GM12878 (cell line): ENCODE measurements around the gene PIMREG. TPM values are rescaled to one million over a fixed set of nuclear protein-coding genes. Genes with fewer than 3 reads are reported as not detected.

ENCODE experiments used
- ATAC-seq: fragments of 200-7000 bp; cut with Tn5 transposase; 3 replicates; pipeline ENCODE4 v1.9.1; 2020; ENCODE audit warnings: mild to moderate bottlenecking, moderate library complexity
- BruUV-seq: library from RNA; stranded (reverse); fragments of 400-500 nt; replicated peaks from 2 replicates; lab custom pipeline; 2021; lab: Mats Ljungman, UMichigan
- CTCF ChIA-PET: fragments of 300-600 bp; sonication (Branson Sonifier 250); formaldehyde crosslinking; extraction: SDS; loops from one replicate; lab custom pipeline; 2021; ENCODE audit warnings: inconsistent platforms; lab: Yijun Ruan, JAX
- POLR2A ChIA-PET: fragments of 350-600 bp; formaldehyde crosslinking; extraction: SDS; loops from one replicate; lab custom pipeline; 2021; ENCODE audit warnings: inconsistent platforms; lab: Charles Lee
- RAD21 ChIA-PET: fragments of 300-600 bp; sonication (Branson Sonifier 250); formaldehyde crosslinking; loops from one replicate; lab custom pipeline; 2023; ENCODE audit warnings: antibody characterized with exemption; ENCODE audit not compliant: unreplicated experiment; lab: Charles Lee
- SMC1A ChIA-PET: fragments of 300-600 bp; sonication (Branson Sonifier 250); formaldehyde crosslinking; loops from one replicate; lab custom pipeline; 2023; ENCODE audit not compliant: unreplicated experiment, uncharacterized antibody; lab: Charles Lee
- DNase-seq: peaks from one replicate; pipeline ENCODE4 v3.0.0-alpha.2; 2011; ENCODE audit warnings: low read depth, low spot score
- FAIRE-seq: peaks from 3 replicates; lab custom pipeline; 2011; peaks lifted over from hg19 to GRCh38; lab: Jason Lieb, UNC
- H2AFZ ChIP-seq: 2 replicates; pipeline ENCODE4 v1.6.0; 2011; ENCODE audit warnings: low read depth, low read length, control low read depth; ENCODE audit not compliant: control insufficient read depth
- H3K27ac ChIP-seq: 2 replicates; pipeline ENCODE4 v1.5.1; 2011; ENCODE audit warnings: control low read depth; ENCODE audit not compliant: control insufficient read depth, insufficient read depth
- H3K27me3 ChIP-seq, 2 experiments: replicated peaks in 1 of 2; 2 replicates each; pipeline versions ENCODE4 v1.6.0 to v1.6.1; 2011; ENCODE audit warnings: low read length in 1 of 2; ENCODE audit not compliant: control insufficient read depth in 2 of 2, insufficient read depth in 2 of 2
- H3K36me3 ChIP-seq, 2 experiments: 2 replicates each; pipeline ENCODE4 v1.5.1; 2011; ENCODE audit warnings: low read length in 1 of 2; ENCODE audit not compliant: control insufficient read depth in 2 of 2, insufficient read depth in 2 of 2
- H3K4me1 ChIP-seq: 2 replicates; pipeline ENCODE4 v1.6.1; 2011; ENCODE audit warnings: mild to moderate bottlenecking, low read length, moderate library complexity, mixed read lengths; ENCODE audit not compliant: control insufficient read depth, insufficient read depth
- H3K4me2 ChIP-seq: 2 replicates; pipeline ENCODE4 v1.6.0; 2011; ENCODE audit warnings: control low read depth; ENCODE audit not compliant: control insufficient read depth, insufficient read depth
- H3K4me3 ChIP-seq: fragments of 200-600 bp; sonication (generic); 2 replicates; pipeline ENCODE4 v1.5.1; 2016
- H3K79me2 ChIP-seq: 2 replicates; pipeline ENCODE4 v1.6.0; 2011; ENCODE audit warnings: low read length; ENCODE audit not compliant: control insufficient read depth, insufficient read depth
- H3K9ac ChIP-seq: 2 replicates; pipeline ENCODE4 v1.8.0; 2011; ENCODE audit warnings: low read length, control low read depth, mixed read lengths; ENCODE audit not compliant: control insufficient read depth, insufficient read depth
- H3K9me3 ChIP-seq: replicated peaks from 3 replicates; pipeline ENCODE4 v1.5.1; 2011; ENCODE audit warnings: mild to moderate bottlenecking, low read length; ENCODE audit not compliant: control insufficient read depth, insufficient read depth
- H4K20me1 ChIP-seq: 2 replicates; pipeline ENCODE4 v1.6.0; 2011; ENCODE audit not compliant: control insufficient read depth, insufficient read depth
- ATF3 ChIP-seq: IDR thresholded peaks from 2 replicates; pipeline ENCODE4 v1.6.1; 2011; ENCODE audit warnings: low read depth, mild to moderate bottlenecking, low read length, moderate library complexity, borderline replicate concordance; ENCODE audit errors: extremely low read depth
- CHD1 ChIP-seq: IDR thresholded peaks from 2 replicates; pipeline ENCODE4 v1.6.1; 2012; ENCODE audit warnings: low read depth, low read length, improper control_type of control experiment
- DPF2 ChIP-seq: fragments of 450-650 bp; IDR thresholded peaks from 2 replicates; pipeline ENCODE4 v1.6.1; 2017; ENCODE audit warnings: mild to moderate bottlenecking
- E2F4 ChIP-seq: IDR thresholded peaks from 2 replicates; pipeline ENCODE4 v1.6.1; 2012; ENCODE audit warnings: low read depth, low read length, improper control_type of control experiment
- FOXM1 ChIP-seq: IDR thresholded peaks from 2 replicates; pipeline ENCODE4 v1.6.1; 2012; ENCODE audit warnings: low read depth, mild to moderate bottlenecking, inconsistent platforms, low read length, moderate library complexity
- MTA2 ChIP-seq: fragments of 450-650 bp; IDR thresholded peaks from 2 replicates; pipeline ENCODE4 v1.6.1; 2016; ENCODE audit warnings: low read depth, mild to moderate bottlenecking, moderate library complexity
- SRF ChIP-seq, 2 experiments: IDR thresholded peaks; 2 replicates each; pipeline ENCODE4 v1.6.1; 2011; ENCODE audit warnings: low read depth in 2 of 2, low read length in 2 of 2, mild to moderate bottlenecking in 1 of 2, moderate library complexity in 1 of 2
- USF1 ChIP-seq: IDR thresholded peaks from 2 replicates; pipeline ENCODE4 v1.6.1; 2011; ENCODE audit warnings: borderline replicate concordance, low read depth, mild to moderate bottlenecking, moderate library complexity, mixed read lengths, low read length; ENCODE audit not compliant: insufficient read depth; ENCODE audit errors: extremely low read length
- ZNF622 ChIP-seq: fragments of 450-650 bp; IDR thresholded peaks from 2 replicates; pipeline ENCODE4 v1.6.1; 2017; ENCODE audit warnings: mild to moderate bottlenecking, inconsistent platforms
- WGBS: methylation state at CpG from one replicate; pipeline ENCODE4 v1.1.6; 2016; ENCODE audit warnings: low lambda C conversion rate; ENCODE audit not compliant: insufficient replicate concordance, insufficient coverage; ENCODE audit errors: missing lambda C conversion rate; 5-methylcytosine and 5-hydroxymethylcytosine counted together
- in situ Hi-C: fragments of 300-500 bp; cut with MboI; formaldehyde crosslinking; loops from 9 replicates; pipeline ENCODE4 v1.14.3; 2018; ENCODE audit warnings: mixed read lengths
- intact Hi-C: fragments of 100-400 bp; cut with micrococcal nuclease; formaldehyde crosslinking; loops from one replicate; pipeline ENCODE4 v1.14.2; 2022; ENCODE audit not compliant: unreplicated experiment
- polyA plus RNA-seq, 11 experiments: library from polyadenylated mRNA; depleted of rRNA in 4 of 11; unstranded in 6 of 11; stranded (reverse) in 5 of 11; fragments of >200 nt; fragmentation: Nextera tagmentation in 4 of 11; fragmentation: Illumina TruSeq in 1 of 11; extraction: Ambion mirVana in 4 of 11; extraction: Trizol in 1 of 11; gene quantifications; 1 replicate in 1 of 11; 2 replicates in 10 of 11; pipeline versions ENCODE4 v1.2.1 to v1.2.3, GENCODE V29; 2011 to 2016; ENCODE audit warnings: inconsistent platforms in 2 of 11, missing spikeins in 2 of 11, low read depth in 1 of 11
- total RNA-seq, 4 experiments: library from RNA; depleted of rRNA in 3 of 4; stranded (reverse); fragments of >200 nt in 3 of 4; fragmentation: Illumina TruSeq in 1 of 4; extraction: Trizol in 1 of 4; gene quantifications; 2 replicates each; pipeline versions ENCODE4 v1.2.1 to v1.2.3, GENCODE V29; 2013 to 2021

Gene PIMREG
- total and polyA plus RNA-seq, 10 of the 15 experiments (the other 5 are each of a cell fraction or from before 2014, with no cell fraction given): 2.8 to 35.8 (median 25.2) TPM

- Histone ChIP-seq H4K20me1 (no peaks in the 10 kb centered on the region), H3K27me3 (no peaks in the 10 kb centered on the region; a peak in 1 of 4 replicates), H3K9me3 (no peaks in the 10 kb centered on the region), H3K4me1 (peaks cover 17% of the 10 kb centered on the region), H2AFZ (no peak overlapping the region), H3K9ac (no peak overlapping the region), H3K4me3 (no peak overlapping the region)
- ChIA-PET POLR2A (no interaction called here), RAD21 (no interaction called here), SMC1A (no interaction called here), CTCF (no interaction called here)
- ATAC-seq (no peak), DNase-seq (no peak), FAIRE-seq (no peak)
- WGBS: 37% methylated on average over 14 of the region's 14 CpGs
- in situ Hi-C loops: no loop called here
- BruUV-seq: no TSS peak
- TF ChIP-seq USF1 (no peak), MTA2 (no peak), ATF3 (no peak), E2F4 (no peak), ZNF622 (no peak), DPF2 (no peak), SRF (IDR thresholded peaks at IDR 0.05; ENCODE audit: low read depth in 2 of 2, low read length in 2 of 2) (no peak), FOXM1 (no peak), CHD1 (no peak)
- TF ChIP-seq, all 136 proteins: peak for 0
- no peaks in the 10 kb centered on the region for H3K79me2 ChIP-seq
- H3K27ac ChIP-seq: no peak overlapping the region
- no peak overlapping the region for H3K4me2 ChIP-seq
- no peaks in the 10 kb centered on the region for H3K36me3 ChIP-seq
- intact Hi-C loops: no loop called here
Observed at GRCh38 chr17:6458460-6458950, 14.2 kb downstream of the PIMREG start.
